Caco-2 (cell line): ENCODE measurements around the gene LUC7L3. TPM values are rescaled to one million over a fixed set of nuclear protein-coding genes. Genes with fewer than 3 reads are reported as not detected.
A peak's percentile ranks its signal among the peaks of the same experiment; 100 is the strongest.

Experiments
- BruUV-seq: library from RNA; stranded (reverse); fragments of 400-500 nt; replicated peaks from 2 replicates; lab custom pipeline; 2021; lab: Mats Ljungman, UMichigan
- CTCF ChIA-PET: fragments of 300-600 bp; sonication (Branson Sonifier 250); formaldehyde crosslinking; loops from one replicate; lab custom pipeline; 2022; ENCODE audit warnings: antibody characterized with exemption; lab: Charles Lee
- POLR2A ChIA-PET: fragments of 300-600 bp; sonication (Branson Sonifier 250); formaldehyde crosslinking; loops from one replicate; lab custom pipeline; 2022; ENCODE audit warnings: antibody characterized with exemption; lab: Charles Lee
- DNase-seq, 2 experiments: peaks; one replicate each; pipeline versions ENCODE4 v3.0.0 to v3.0.0-alpha.2; 2020 to 2022
- H3K27me3 ChIP-seq: replicated peaks from 2 replicates; pipeline ENCODE4 v1.6.0; 2011; ENCODE audit warnings: low read length; ENCODE audit not compliant: control insufficient read depth, insufficient read depth
- H3K36me3 ChIP-seq: 2 replicates; pipeline ENCODE4 v1.5.1; 2011; ENCODE audit warnings: low read length; ENCODE audit not compliant: control insufficient read depth, insufficient read depth
- H3K4me1 ChIP-seq: fragments of 250-450 bp; sonication (Bioruptor Pico); 2 replicates; pipeline ENCODE4 v1.5.1; 2020; ENCODE audit warnings: mild to moderate bottlenecking
- H3K4me3 ChIP-seq: 2 replicates; pipeline ENCODE4 v1.5.1; 2011; ENCODE audit warnings: low read depth, mild to moderate bottlenecking, control low read depth, low read length
- H3K9me3 ChIP-seq: fragments of 250-450 bp; sonication (Bioruptor Pico); 2 replicates; pipeline ENCODE4 v1.5.1; 2020; ENCODE audit warnings: mild to moderate bottlenecking, moderate library complexity
- H3K27ac Mint-ChIP-seq: one replicate; pipeline ENCODE4 v1.8.0; 2022; ENCODE audit warnings: mixed read lengths; ENCODE audit not compliant: unreplicated experiment
- H3K27me3 Mint-ChIP-seq: one replicate; pipeline ENCODE4 v1.8.0; 2022; ENCODE audit warnings: mixed read lengths; ENCODE audit not compliant: insufficient read depth, unreplicated experiment
- H3K36me3 Mint-ChIP-seq: one replicate; pipeline ENCODE4 v1.8.0; 2022; ENCODE audit warnings: mild to moderate bottlenecking, mixed read lengths; ENCODE audit not compliant: insufficient read depth, unreplicated experiment
- H3K4me1 Mint-ChIP-seq: one replicate; pipeline ENCODE4 v1.8.0; 2022; ENCODE audit warnings: low read depth, mixed read lengths; ENCODE audit not compliant: unreplicated experiment
- H3K4me3 Mint-ChIP-seq: one replicate; pipeline ENCODE4 v1.8.0; 2022; ENCODE audit warnings: mild to moderate bottlenecking, moderate library complexity, mixed read lengths; ENCODE audit not compliant: unreplicated experiment
- H3K9me3 Mint-ChIP-seq: one replicate; pipeline ENCODE4 v1.8.0; 2022; ENCODE audit warnings: mixed read lengths; ENCODE audit not compliant: unreplicated experiment
- CTCF ChIP-seq, 2 experiments: fragments of 200-600 bp in 1 of 2; IDR thresholded peaks; 1 replicate in 1 of 2; 2 replicates in 1 of 2; pipeline versions ENCODE4 v1.5.1 to v1.8.0; 2011 to 2022; ENCODE audit warnings: antibody characterized with exemption in 1 of 2, control low read depth in 1 of 2, inconsistent platforms in 1 of 2, low read depth in 1 of 2, low read length in 1 of 2, mild to moderate bottlenecking in 1 of 2, moderate library complexity in 1 of 2; ENCODE audit not compliant: insufficient read depth in 1 of 2, severe bottlenecking in 1 of 2, unreplicated experiment in 1 of 2
- intact Hi-C: fragments of 100-400 bp; cut with micrococcal nuclease; formaldehyde crosslinking; loops from one replicate; pipeline ENCODE4 v1.10.0; 2022; ENCODE audit not compliant: unreplicated experiment
- total RNA-seq: library from RNA; stranded (reverse); gene quantifications from 2 replicates; pipeline ENCODE4 v1.2.3, GENCODE V29; 2022

Gene LUC7L3
- total RNA-seq, 1 experiment from 2014 or later: 287 TPM

GRCh38 chr17:50676065-50676975 is 43.1 kb upstream of the LUC7L3 start:
- peaks cover 35% of the 10 kb centered on the region for H3K4me1 ChIP-seq
- POLR2A ChIA-PET: interaction anchor here (0.6 to 1.1 kb wide), 2 partner anchors 8 to 12 kb away, joined by 3 to 4 read pairs; no protein-coding TSS in a partner anchor

GRCh38 chr17:50677851-50678375 is 41.5 kb upstream of the LUC7L3 start:
- no peak overlapping the region for H3K4me3 ChIP-seq
- ChIA-PET CTCF (interaction anchor here (1.2 kb wide), 1 partner anchor 127 kb away, joined by 3 read pairs; no protein-coding TSS in a partner anchor), POLR2A (no interaction called here)
- no peaks in the 10 kb centered on the region for H3K9me3 ChIP-seq
- intact Hi-C loops: no loop called here
- peaks cover 34% of the 10 kb centered on the region for H3K4me1 Mint-ChIP-seq
- peaks cover 37% of the 10 kb centered on the region for H3K4me1 ChIP-seq
- H3K9me3 Mint-ChIP-seq: no peaks in the 10 kb centered on the region
- no peak overlapping the region for H3K4me3 Mint-ChIP-seq
- no TSS peak for BruUV-seq
- H3K36me3 ChIP-seq: peaks cover 2% of the 10 kb centered on the region
- no peak for TF ChIP-seq CTCF (IDR thresholded peaks at IDR 0.05; ENCODE audit: insufficient read depth in 1 of 2, low read depth in 1 of 2, low read length in 1 of 2, severe bottlenecking in 1 of 2, unreplicated experiment in 1 of 2)
- H3K27me3 Mint-ChIP-seq: no peaks in the 10 kb centered on the region
- no peaks in the 10 kb centered on the region for H3K27me3 ChIP-seq
- H3K36me3 Mint-ChIP-seq: peaks cover 6% of the 10 kb centered on the region
- H3K27ac Mint-ChIP-seq: no peak overlapping the region
- DNase-seq: no peak

More at GRCh38 chr17:50676065-50676975, 43.1 kb upstream of the LUC7L3 start:
- no peaks in the 10 kb centered on the region for H3K9me3 ChIP-seq
- no TSS peak for BruUV-seq
- peak in 1 of 2 experiments; percentile 34 for DNase-seq
- H3K4me3 ChIP-seq: no peak overlapping the region
- H3K4me1 Mint-ChIP-seq: peaks cover 27% of the 10 kb centered on the region
- CTCF ChIA-PET: interaction anchor here (0.7 kb wide), 2 partner anchors 48 to 56 kb away, joined by 3 read pairs; no protein-coding TSS in a partner anchor
- no peak overlapping the region for H3K4me3 Mint-ChIP-seq
- H3K36me3 Mint-ChIP-seq: peaks cover 4% of the 10 kb centered on the region
- H3K36me3 ChIP-seq: peaks cover 2% of the 10 kb centered on the region
- H3K27ac Mint-ChIP-seq: no peak overlapping the region
- no peaks in the 10 kb centered on the region for H3K9me3 Mint-ChIP-seq
- no peaks in the 10 kb centered on the region for H3K27me3 Mint-ChIP-seq
- TF ChIP-seq CTCF (IDR thresholded peaks at IDR 0.05; ENCODE audit: insufficient read depth in 1 of 2, low read depth in 1 of 2, low read length in 1 of 2, severe bottlenecking in 1 of 2, unreplicated experiment in 1 of 2): no peak
- no peaks in the 10 kb centered on the region for H3K27me3 ChIP-seq
- intact Hi-C loops: no loop called here

GRCh38 chr17:50679008-50679544 is 40.3 kb upstream of the LUC7L3 start:
- no peak overlapping the region for H3K4me3 ChIP-seq
- peaks cover 49% of the 10 kb centered on the region for H3K4me1 ChIP-seq
- BruUV-seq: no TSS peak
- DNase-seq: no peak
- H3K27me3 ChIP-seq: no peaks in the 10 kb centered on the region
- Mint-ChIP-seq H3K27me3 (no peaks in the 10 kb centered on the region), H3K9me3 (no peaks in the 10 kb centered on the region), H3K4me3 (no peak overlapping the region), H3K27ac (no peak overlapping the region), H3K36me3 (peaks cover 6% of the 10 kb centered on the region), H3K4me1 (peaks cover 40% of the 10 kb centered on the region)
- TF ChIP-seq CTCF (IDR thresholded peaks at IDR 0.05; ENCODE audit: insufficient read depth in 1 of 2, low read depth in 1 of 2, low read length in 1 of 2, severe bottlenecking in 1 of 2, unreplicated experiment in 1 of 2): no peak
- CTCF ChIA-PET: interaction anchor here (0.7 to 2.1 kb wide), 11 partner anchors 14 to 128 kb away, joined by 3 to 8 read pairs (median 3); no protein-coding TSS in a partner anchor
- POLR2A ChIA-PET: no interaction called here
- H3K9me3 ChIP-seq: no peaks in the 10 kb centered on the region
- H3K36me3 ChIP-seq: peaks cover 2% of the 10 kb centered on the region
- intact Hi-C loops: no loop called here
